Mesenchymal stem cell (in vitro differentiated cells and primary cell): ENCODE measurements around the gene FCHSD2.
A peak's percentile ranks its signal among the peaks of the same experiment; 100 is the strongest.
"Not testable (repeated sequence)": the region's sequence is repeated elsewhere in the genome, so short reads cannot be mapped to it uniquely, and the experiment has no call there.

Experiments
- DNase-seq: peaks from one replicate; pipeline ENCODE4 v3.0.0-alpha.2; 2013
- H2AFZ ChIP-seq: one replicate; pipeline ENCODE4 v1.6.1; 2013; ENCODE audit warnings: low read depth, mild to moderate bottlenecking, control low read depth, inconsistent platforms, low read length, moderate library complexity
- H2AK5ac ChIP-seq: 2 replicates; pipeline ENCODE4 v1.6.1; 2013; ENCODE audit warnings: low read length, moderate library complexity, mild to moderate bottlenecking, inconsistent platforms; ENCODE audit not compliant: severe bottlenecking
- H2BK120ac ChIP-seq: one replicate; pipeline ENCODE4 v1.6.1; 2013; ENCODE audit warnings: low read depth, mild to moderate bottlenecking, inconsistent platforms, low read length, moderate library complexity
- H2BK12ac ChIP-seq, 2 experiments: one replicate each; pipeline ENCODE4 v1.6.1; 2013; ENCODE audit warnings: inconsistent platforms in 2 of 2, low read length in 2 of 2, mild to moderate bottlenecking in 2 of 2, moderate library complexity in 2 of 2, control low read depth in 1 of 2
- H2BK15ac ChIP-seq: one replicate; pipeline ENCODE4 v1.6.1; 2013; ENCODE audit warnings: mild to moderate bottlenecking, low read depth, inconsistent platforms; ENCODE audit not compliant: poor library complexity, severe bottlenecking
- H2BK5ac ChIP-seq: 2 replicates; pipeline ENCODE4 v1.6.1; 2013; ENCODE audit warnings: low read depth, mild to moderate bottlenecking, low read length, control low read depth, inconsistent platforms; ENCODE audit not compliant: poor library complexity, severe bottlenecking
- H3K14ac ChIP-seq, 2 experiments: one replicate each; pipeline ENCODE4 v1.6.1; 2013; ENCODE audit warnings: inconsistent platforms in 2 of 2, low read length in 2 of 2, control low read depth in 1 of 2, mild to moderate bottlenecking in 1 of 2, moderate library complexity in 1 of 2
- H3K18ac ChIP-seq, 2 experiments: one replicate each; pipeline ENCODE4 v1.6.1; 2013; ENCODE audit warnings: inconsistent platforms in 2 of 2, low read length in 2 of 2, control low read depth in 1 of 2, low read depth in 1 of 2, mild to moderate bottlenecking in 1 of 2
- H3K23ac ChIP-seq, 2 experiments: one replicate each; pipeline ENCODE4 v1.6.1; 2013; ENCODE audit warnings: inconsistent platforms in 2 of 2, low read length in 2 of 2, mild to moderate bottlenecking in 2 of 2, moderate library complexity in 2 of 2, control low read depth in 1 of 2
- H3K27ac ChIP-seq: 2 replicates; pipeline ENCODE4 v1.5.1; 2013; ENCODE audit warnings: mild to moderate bottlenecking, moderate library complexity, low read length, control low read depth, inconsistent platforms; ENCODE audit not compliant: poor library complexity, severe bottlenecking
- H3K27me3 ChIP-seq, 2 experiments: 2 replicates each; pipeline versions ENCODE4 v1.6.1 to v1.7.0; 2013; ENCODE audit warnings: low read length in 2 of 2, mild to moderate bottlenecking in 2 of 2, moderate library complexity in 2 of 2, control low read depth in 1 of 2, inconsistent platforms in 1 of 2; ENCODE audit not compliant: control insufficient read depth in 1 of 2, insufficient read depth in 1 of 2
- H3K36me3 ChIP-seq, 2 experiments: 2 replicates each; pipeline versions ENCODE4 v1.6.1 to v1.7.0; 2013; ENCODE audit warnings: low read length in 2 of 2, control low read depth in 1 of 2, inconsistent platforms in 1 of 2, low read depth in 1 of 2, mild to moderate bottlenecking in 1 of 2; ENCODE audit not compliant: insufficient read depth in 2 of 2, control insufficient read depth in 1 of 2
- H3K4ac ChIP-seq, 2 experiments: one replicate each; pipeline ENCODE4 v1.6.1; 2013; ENCODE audit warnings: inconsistent platforms in 2 of 2, low read length in 2 of 2, mild to moderate bottlenecking in 2 of 2, moderate library complexity in 2 of 2, control low read depth in 1 of 2, low read depth in 1 of 2
- H3K4me1 ChIP-seq: 2 replicates; pipeline ENCODE4 v1.6.1; 2013; ENCODE audit warnings: low read depth, low read length, control low read depth; ENCODE audit not compliant: control insufficient read depth, insufficient read depth
- H3K4me2 ChIP-seq: 2 replicates; pipeline ENCODE4 v1.6.1; 2013; ENCODE audit warnings: low read length, mild to moderate bottlenecking, inconsistent platforms; ENCODE audit not compliant: poor library complexity, severe bottlenecking
- H3K4me3 ChIP-seq, 2 experiments: 2 replicates each; pipeline versions ENCODE4 v1.5.1 to v1.7.0; 2013; ENCODE audit warnings: low read length in 2 of 2, mild to moderate bottlenecking in 2 of 2, control low read depth in 1 of 2, low read depth in 1 of 2; ENCODE audit not compliant: insufficient read depth in 1 of 2
- H3K79me1 ChIP-seq: replicated peaks from 2 replicates; pipeline ENCODE4 v1.6.1; 2013; ENCODE audit warnings: mild to moderate bottlenecking, control low read depth, low read length, inconsistent platforms; ENCODE audit not compliant: poor library complexity, severe bottlenecking
- H3K9ac ChIP-seq: 2 replicates; pipeline ENCODE4 v1.7.0; 2013; ENCODE audit warnings: mild to moderate bottlenecking, low read length, moderate library complexity
- H3K9me3 ChIP-seq: 2 replicates; pipeline ENCODE4 v1.7.0; 2013; ENCODE audit warnings: mild to moderate bottlenecking, low read length; ENCODE audit not compliant: control insufficient read depth
- H4K8ac ChIP-seq: one replicate; pipeline ENCODE4 v1.6.1; 2013; ENCODE audit warnings: inconsistent platforms, mild to moderate bottlenecking, low read length, moderate library complexity
- H4K91ac ChIP-seq: one replicate; pipeline ENCODE4 v1.6.1; 2013; ENCODE audit warnings: mild to moderate bottlenecking, low read length, inconsistent platforms
- WGBS: methylation state at CpG from one replicate; pipeline ENCODE4 v1.1.7; 2013; ENCODE audit warnings: mixed read lengths; 5-methylcytosine and 5-hydroxymethylcytosine counted together

Gene FCHSD2

DNA sequence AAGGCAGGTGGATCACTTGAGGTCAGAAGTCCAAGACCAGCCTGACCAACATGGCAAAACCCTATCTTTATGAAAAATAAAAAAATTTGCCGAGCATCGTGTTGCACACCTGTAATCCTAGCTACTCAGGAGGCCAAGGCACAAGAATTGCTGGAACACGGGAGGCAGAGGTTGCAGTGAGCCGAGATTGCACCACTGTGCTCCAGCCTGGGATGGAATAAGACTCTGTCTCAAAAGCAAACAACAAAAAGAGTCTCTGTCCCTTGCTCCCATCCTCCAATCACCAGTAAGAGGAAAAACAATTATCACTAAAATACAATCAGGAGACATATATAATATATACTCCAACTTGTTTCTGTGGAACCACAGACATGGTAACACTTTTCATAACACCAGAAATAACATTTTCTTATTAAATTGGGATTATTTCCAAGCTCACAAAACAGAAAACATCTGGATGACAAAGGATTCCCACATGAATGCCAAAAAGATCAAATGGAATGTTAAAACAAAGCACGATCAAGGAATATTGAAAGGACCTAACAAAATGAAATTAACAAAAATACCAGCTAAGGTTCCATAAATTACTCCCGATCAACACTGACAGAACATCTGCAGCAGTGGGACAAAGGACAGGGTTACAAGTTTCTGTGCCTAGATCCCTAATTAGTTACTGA lies 15.2 kb downstream of the FCHSD2 start:
- WGBS, result 98% methylated on average over 6 of the region's 6 CpGs
- H3K79me1 ChIP-seq, result peaks cover 28% of the 10 kb centered on the region

DNA sequence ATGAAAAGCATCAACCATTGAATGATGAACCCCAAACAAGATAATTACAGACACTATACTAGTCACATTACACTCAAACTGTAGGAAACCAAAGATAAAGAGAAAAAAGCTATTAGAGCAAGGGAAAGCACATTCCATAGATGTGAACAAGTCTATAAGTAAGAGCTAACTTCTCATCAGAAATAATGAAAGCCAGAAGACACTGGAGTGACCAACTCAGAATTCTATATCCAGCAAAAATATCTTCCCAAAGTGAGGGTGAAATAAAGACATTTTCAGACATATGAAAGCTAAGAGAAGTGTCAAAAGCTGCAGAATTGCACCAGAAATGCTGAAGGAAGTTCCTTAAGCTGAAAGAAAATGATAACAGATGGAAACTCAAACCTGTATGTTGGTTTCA lies 17.3 kb downstream of the FCHSD2 start:
- H3K27ac ChIP-seq, result no peak overlapping the region
- H3K9me3 ChIP-seq, result peaks cover 7% of the 10 kb centered on the region
- no peaks in the 10 kb centered on the region for H3K27me3 ChIP-seq
- no peak overlapping the region for H3K14ac ChIP-seq
- H2AFZ ChIP-seq, result no peak overlapping the region
- H2BK120ac ChIP-seq, result no peak overlapping the region
- no peak overlapping the region for H3K4me3 ChIP-seq
- H3K4me1 ChIP-seq, result no peaks in the 10 kb centered on the region
- no peak overlapping the region for H2BK12ac ChIP-seq
- H2AK5ac ChIP-seq, result no peak overlapping the region
- no peak overlapping the region for H3K23ac ChIP-seq
- peaks cover 30% of the 10 kb centered on the region for H3K79me1 ChIP-seq
- H4K91ac ChIP-seq, result no peak overlapping the region
- no peak overlapping the region for H3K9ac ChIP-seq
- no peak for DNase-seq
- no peak overlapping the region for H2BK15ac ChIP-seq
- H4K8ac ChIP-seq, result no peak overlapping the region
- H3K36me3 ChIP-seq, result peaks cover 4 to 15% of the 10 kb centered on the region in 2 experiments
- H3K4ac ChIP-seq, result no peak overlapping the region
- H3K18ac ChIP-seq, result no peak overlapping the region
- H2BK5ac ChIP-seq, result no peak overlapping the region
- H3K4me2 ChIP-seq, result no peak overlapping the region

More for the DNA sequence above, 15.2 kb downstream of the FCHSD2 start:
- no peak overlapping the region for H2AFZ ChIP-seq
- DNase-seq, result no peak
- H3K4me2 ChIP-seq, result no peak overlapping the region
- H3K14ac ChIP-seq, result no peak overlapping the region
- no peak overlapping the region for H3K27ac ChIP-seq
- no peak overlapping the region for H4K8ac ChIP-seq
- no peak overlapping the region for H2BK12ac ChIP-seq
- peaks cover 4 to 14% of the 10 kb centered on the region in 2 experiments for H3K36me3 ChIP-seq
- H2BK120ac ChIP-seq, result no peak overlapping the region
- H3K4me1 ChIP-seq, result no peaks in the 10 kb centered on the region
- no peak overlapping the region for H4K91ac ChIP-seq
- H3K23ac ChIP-seq, result no peak overlapping the region
- no peak overlapping the region for H3K18ac ChIP-seq
- no peak overlapping the region for H2BK15ac ChIP-seq
- H2AK5ac ChIP-seq, result no peak overlapping the region
- peak overlapping the region in 1 of 2 experiments; percentile 30 for H3K4me3 ChIP-seq
- peaks cover 7% of the 10 kb centered on the region for H3K9me3 ChIP-seq
- no peak overlapping the region for H3K4ac ChIP-seq
- H2BK5ac ChIP-seq, result no peak overlapping the region
- peak overlapping the region; percentile 7 for H3K9ac ChIP-seq
- no peaks in the 10 kb centered on the region for H3K27me3 ChIP-seq

DNA sequence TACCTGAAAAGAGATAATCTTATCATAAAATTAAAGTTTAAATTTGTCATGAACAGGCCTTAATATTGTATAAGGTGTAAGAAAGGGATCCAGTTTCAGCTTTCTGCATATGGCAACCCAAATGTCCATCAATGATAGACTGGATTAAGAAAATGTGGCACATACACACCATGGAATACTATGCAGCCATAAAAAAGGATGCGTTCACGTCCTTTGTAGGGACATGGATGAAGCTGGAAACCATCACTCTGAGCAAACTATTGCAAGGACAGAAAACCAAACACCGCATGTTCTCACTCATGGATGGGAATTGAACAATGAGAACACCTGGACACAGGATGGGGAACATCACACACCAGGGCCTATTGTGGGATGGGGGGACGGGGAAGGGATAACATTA lies 18.2 kb downstream of the FCHSD2 start:
- 100% methylated on average over 3 of the region's 4 CpGs for WGBS
- H2BK120ac ChIP-seq, H3K9me3 ChIP-seq, H3K18ac ChIP-seq, H4K91ac ChIP-seq, H3K27me3 ChIP-seq, H3K4me2 ChIP-seq, H3K14ac ChIP-seq, DNase-seq, H2BK12ac ChIP-seq, H3K27ac ChIP-seq, H4K8ac ChIP-seq, H2BK15ac ChIP-seq, H3K4ac ChIP-seq, H3K4me3 ChIP-seq, H2AFZ ChIP-seq, H2AK5ac ChIP-seq, H3K4me1 ChIP-seq, H3K9ac ChIP-seq, H2BK5ac ChIP-seq, H3K23ac ChIP-seq: not testable (repeated sequence)
- Histone ChIP-seq H3K36me3 (peaks cover 0 to 15% of the 10 kb centered on the region in 2 experiments), H3K79me1 (peaks cover 29% of the 10 kb centered on the region)

DNA sequence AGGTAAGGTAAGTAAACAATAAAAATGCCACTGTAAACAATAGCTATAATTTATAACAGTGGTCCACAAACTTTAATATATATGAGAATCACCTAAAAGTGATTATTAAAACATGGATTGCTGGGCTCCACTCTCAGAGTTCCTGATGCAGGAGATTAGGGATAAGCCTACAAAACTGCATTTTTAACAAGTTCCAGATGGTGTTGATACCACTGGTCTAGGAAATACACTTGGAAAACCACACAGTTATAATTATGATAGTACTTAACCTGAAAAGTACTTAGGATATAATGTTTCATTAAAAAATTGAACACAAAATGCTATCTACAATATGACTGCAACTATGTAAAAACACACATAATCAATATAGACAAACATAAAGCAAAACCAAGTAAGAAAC lies 20.4 kb downstream of the FCHSD2 start:
- H4K91ac ChIP-seq, result no peak overlapping the region
- H3K9ac ChIP-seq, result no peak overlapping the region
- H3K4ac ChIP-seq, result no peak overlapping the region
- H2AFZ ChIP-seq, result no peak overlapping the region
- H3K27ac ChIP-seq, result no peak overlapping the region
- H3K79me1 ChIP-seq, result peaks cover 28% of the 10 kb centered on the region
- no peak overlapping the region for H2BK15ac ChIP-seq
- no peak overlapping the region for H2BK120ac ChIP-seq
- no peak overlapping the region for H3K14ac ChIP-seq
- no peak overlapping the region for H2BK12ac ChIP-seq
- no peak overlapping the region for H3K18ac ChIP-seq
- no peak for DNase-seq
- no peak overlapping the region for H2BK5ac ChIP-seq
- H3K4me2 ChIP-seq, result no peak overlapping the region
- peaks cover 2% of the 10 kb centered on the region for H3K4me1 ChIP-seq
- no peak overlapping the region for H3K4me3 ChIP-seq
- H3K36me3 ChIP-seq, result peaks cover 0 to 15% of the 10 kb centered on the region in 2 experiments
- H3K9me3 ChIP-seq, result peaks cover 7% of the 10 kb centered on the region
- H3K27me3 ChIP-seq, result no peaks in the 10 kb centered on the region
- no peak overlapping the region for H3K23ac ChIP-seq
- H2AK5ac ChIP-seq, result no peak overlapping the region
- H4K8ac ChIP-seq, result no peak overlapping the region
